GM21723 (cell line): ENCODE results near the gene KRTAP12-2.
"Not testable (repeated sequence)": the region's sequence is repeated elsewhere in the genome, so short reads cannot be mapped to it uniquely, and the experiment has no call there.

Source experiments
- ATAC-seq: cut with Tn5 transposase; IDR thresholded peaks from one replicate; pipeline ENCODE4 v1.9.1; 2021; ENCODE audit warnings: mild to moderate bottlenecking, moderate library complexity; ENCODE audit not compliant: unreplicated experiment

Gene KRTAP12-2

GRCh38 chr21:44632067-44632466 lies 34.7 kb downstream of the KRTAP12-2 start:
- no peak for ATAC-seq

- no peak for ATAC-seq
Measured at GRCh38 chr21:44630440-44630839, 36.3 kb downstream of the KRTAP12-2 start.

DNA sequence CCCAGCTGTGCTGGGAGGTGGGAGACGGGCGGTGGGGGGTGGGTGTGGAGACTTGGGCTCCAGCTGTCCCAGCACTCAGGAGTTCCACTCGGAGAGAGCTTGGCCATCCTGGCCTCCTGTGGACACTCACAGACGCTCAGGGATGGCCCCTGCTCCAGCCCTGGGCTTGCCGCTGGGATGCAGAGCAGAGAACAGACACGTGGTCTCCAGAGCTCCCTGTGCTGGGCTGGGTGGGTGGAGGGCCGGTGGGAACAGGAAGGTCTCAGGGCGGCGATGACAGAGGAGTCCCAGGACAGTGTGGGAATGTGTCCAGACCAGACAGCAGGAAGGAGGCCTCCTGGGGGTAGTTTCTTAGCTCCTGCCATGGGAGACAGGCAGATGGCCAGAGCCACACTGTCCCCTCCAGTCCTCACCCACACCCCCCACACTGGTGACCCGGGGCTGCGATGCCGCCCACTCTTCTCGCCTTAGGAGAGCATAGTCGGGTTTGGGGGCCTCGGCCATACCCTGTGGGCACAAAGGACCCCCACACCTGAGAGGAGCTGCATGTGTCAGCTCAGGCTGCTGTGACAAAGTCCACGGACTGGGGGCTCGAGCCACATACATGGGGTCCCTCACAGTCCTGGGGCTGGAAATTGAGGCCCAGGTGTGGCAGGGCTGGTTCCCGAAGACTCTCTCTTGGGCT lies 37.9 kb downstream of the KRTAP12-2 start:
- no peak for ATAC-seq

- ATAC-seq = not testable (repeated sequence)
Measured at GRCh38 chr21:44627831-44628233, 38.9 kb downstream of the KRTAP12-2 start.

GRCh38 chr21:44627181-44627822 lies 39.4 kb downstream of the KRTAP12-2 start:
- ATAC-seq = not testable (repeated sequence)

DNA sequence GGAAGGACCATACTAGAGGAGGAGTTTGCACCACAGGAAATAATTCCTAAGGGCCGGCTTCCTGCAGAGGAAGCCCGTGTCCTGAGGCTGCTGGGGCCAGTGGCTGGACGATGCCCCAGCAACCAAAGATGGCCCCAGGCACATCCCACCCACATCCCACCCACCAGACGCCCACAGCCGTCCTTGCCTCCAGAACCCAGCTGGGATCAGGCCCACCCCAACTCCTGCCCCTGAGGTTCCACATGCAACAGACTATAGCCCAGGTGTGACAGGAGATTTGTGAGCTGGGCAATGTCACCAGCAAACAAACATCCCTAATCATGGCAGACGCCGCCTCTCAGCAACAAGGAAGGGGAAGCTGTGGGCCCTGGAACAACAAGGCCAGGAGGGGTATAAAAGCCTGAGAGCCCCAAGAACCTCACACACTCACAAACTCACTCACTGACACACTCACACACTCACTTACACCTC lies 40.0 kb downstream of the KRTAP12-2 start, which contains the start of gene KRTAP10-9:
TSS of gene KRTAP10-9 (plus strand) at position 421 of the 471 bp plus-strand sequence. CDS start 79 bp downstream, outside the sequence.
- ATAC-seq = no peak

GRCh38 chr21:44626262-44626661 lies 40.5 kb downstream of the KRTAP12-2 start:
- ATAC-seq = no peak

DNA sequence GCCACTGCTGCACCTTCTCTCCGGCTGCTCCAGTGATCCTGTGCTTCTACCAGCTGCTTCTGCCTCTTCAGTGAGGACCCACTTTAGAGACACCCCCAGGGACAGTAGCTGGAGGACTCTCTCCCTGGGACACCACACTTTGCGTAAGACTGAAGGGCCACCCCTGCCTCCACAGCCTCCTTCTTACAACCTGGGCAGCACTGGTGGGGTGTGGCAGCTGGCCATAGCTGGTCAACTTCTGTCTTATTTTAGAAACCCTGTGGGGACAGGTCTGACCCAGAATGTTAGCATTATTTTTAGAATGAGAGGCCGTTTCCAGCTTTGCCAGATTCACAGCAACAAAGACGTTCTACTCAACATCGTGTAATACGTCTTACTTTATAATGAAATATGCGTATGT lies 41.0 kb downstream of the KRTAP12-2 start:
- ATAC-seq = no peak

DNA sequence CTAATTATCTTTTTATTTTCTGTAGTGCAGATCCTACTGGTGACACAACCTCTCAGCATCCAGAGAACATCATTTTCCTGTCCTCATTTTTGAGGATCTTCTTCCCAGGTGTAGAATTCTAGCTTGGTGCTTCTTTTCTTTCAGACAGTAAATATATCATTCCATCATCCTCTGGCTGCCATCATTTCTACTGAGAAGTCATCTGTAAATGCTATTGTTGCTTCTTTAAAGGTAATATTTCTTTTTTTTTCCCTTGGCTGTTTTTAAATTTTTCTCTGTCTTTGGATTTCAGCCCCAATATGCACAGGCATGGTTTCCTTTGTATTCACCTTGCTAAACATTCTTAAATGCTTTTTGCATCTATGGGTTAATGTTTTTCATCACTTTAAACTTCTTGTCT lies 43.2 kb downstream of the KRTAP12-2 start:
- ATAC-seq = no peak

DNA sequence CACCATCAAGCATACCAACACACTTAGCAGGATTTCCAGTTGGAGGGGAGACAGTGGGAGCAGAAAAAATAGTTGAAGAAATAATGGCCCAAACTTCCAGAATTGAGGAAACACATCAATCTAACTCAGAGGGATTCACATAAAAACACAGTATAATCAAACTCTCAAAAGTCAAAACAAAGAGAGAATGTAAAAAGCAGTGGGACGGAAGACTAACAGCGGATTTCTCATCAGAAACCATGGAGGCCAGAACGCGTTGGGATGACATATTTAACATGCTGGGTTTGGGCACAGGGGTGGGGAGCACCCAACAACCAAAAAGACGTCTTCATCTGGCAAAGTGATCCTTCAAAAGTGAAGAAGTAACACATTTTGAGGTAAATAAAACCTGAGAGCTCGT lies 46.8 kb downstream of the KRTAP12-2 start:
- no peak for ATAC-seq

DNA sequence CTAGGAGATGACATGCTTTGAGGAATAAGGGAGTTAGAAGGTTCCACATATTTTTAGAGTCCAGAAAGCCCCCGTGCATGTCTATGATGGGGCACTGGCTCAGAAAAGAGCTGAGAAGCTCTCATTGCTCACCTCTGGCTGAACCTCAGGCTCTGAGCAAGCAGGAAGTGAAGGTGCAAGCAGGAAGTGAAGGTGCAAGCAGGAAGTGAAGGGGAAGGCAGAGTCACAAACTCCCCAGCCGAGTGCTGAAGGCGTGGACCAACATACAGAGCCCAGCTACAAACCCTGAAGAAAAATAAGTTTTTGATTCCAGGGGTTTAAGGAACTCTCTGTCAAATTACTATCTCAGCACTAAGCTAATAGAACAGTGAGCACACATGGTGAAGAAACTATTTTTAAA lies 47.8 kb downstream of the KRTAP12-2 start:
- ATAC-seq = no peak

DNA sequence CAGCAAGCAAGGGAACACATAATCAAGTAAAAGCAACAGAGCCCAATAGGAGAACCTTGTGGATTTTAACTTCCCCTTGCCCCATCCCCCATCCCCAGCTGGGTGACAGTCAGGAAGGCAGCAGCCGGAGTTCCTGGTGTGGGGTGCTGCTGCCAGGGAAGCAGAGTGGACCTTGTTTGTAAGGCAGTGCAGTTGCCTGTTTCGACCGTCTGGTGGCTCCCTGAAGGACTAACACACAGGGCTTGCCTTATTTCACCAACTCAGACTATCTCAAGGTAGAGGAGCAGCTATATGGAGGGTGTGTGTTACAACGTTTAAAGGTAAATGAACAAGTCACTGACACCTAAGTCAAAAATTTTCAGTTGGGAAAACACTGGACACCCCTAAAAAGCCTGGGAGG lies 48.2 kb downstream of the KRTAP12-2 start:
- ATAC-seq = no peak

DNA sequence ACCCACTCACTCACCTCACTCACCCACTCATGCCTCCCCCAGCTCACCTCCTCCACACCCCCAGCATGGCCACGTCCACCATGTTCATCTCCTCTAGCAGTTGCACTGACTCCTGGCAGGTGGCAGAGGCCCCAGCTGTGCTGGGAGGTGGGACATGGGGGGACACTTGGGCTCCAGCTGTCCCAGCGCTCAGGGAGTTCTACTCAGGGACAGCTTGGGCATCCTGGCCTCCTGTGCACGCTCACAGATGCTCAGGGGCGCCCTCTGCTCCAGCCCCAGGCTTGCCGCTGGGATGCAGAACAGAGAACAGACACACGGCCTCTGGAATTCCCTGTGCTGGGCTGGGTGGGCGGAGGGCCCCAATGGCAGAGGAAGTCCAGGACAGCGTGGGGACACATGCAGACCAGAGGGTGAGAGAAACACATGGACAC lies 49.6 kb downstream of the KRTAP12-2 start:
- no peak for ATAC-seq

GRCh38 chr21:44616591-44616926 lies 50.2 kb downstream of the KRTAP12-2 start:
- ATAC-seq = no peak
